PC-3 (cell line): ENCODE measurements around the gene LEMD2. TPM values are rescaled to one million over a fixed set of nuclear protein-coding genes. Genes with fewer than 3 reads are reported as not detected.

Source experiments
- ATAC-seq: fragments of 200-7000 bp; cut with Tn5 transposase; 2 replicates; pipeline ENCODE4 v1.9.1; 2020; ENCODE audit warnings: mild to moderate bottlenecking, moderate library complexity
- BruUV-seq: library from RNA; stranded (reverse); fragments of 400-500 nt; replicated peaks from 2 replicates; lab custom pipeline; 2021; lab: Mats Ljungman, UMichigan
- CTCF ChIA-PET: fragments of 300-600 bp; sonication (Branson Sonifier 250); formaldehyde crosslinking; loops from one replicate; lab custom pipeline; 2022; ENCODE audit warnings: antibody characterized with exemption; lab: Charles Lee
- POLR2A ChIA-PET: fragments of 300-600 bp; sonication (Branson Sonifier 250); formaldehyde crosslinking; loops from one replicate; lab custom pipeline; 2022; ENCODE audit warnings: antibody characterized with exemption; ENCODE audit not compliant: unreplicated experiment; lab: Charles Lee
- DNase-seq: peaks from one replicate; pipeline ENCODE4 v3.0.0-alpha.2; 2015
- H2AFZ ChIP-seq: fragments of 300-600 bp; sonication (generic); 2 replicates; pipeline ENCODE4 v1.6.0; 2016; ENCODE audit warnings: antibody characterized with exemption, low read length
- H3F3A ChIP-seq: fragments of 300-600 bp; sonication (generic); one replicate; pipeline ENCODE4 v1.6.0; 2017; ENCODE audit warnings: antibody characterized with exemption, low read length, control low read depth, mild to moderate bottlenecking; ENCODE audit not compliant: unreplicated experiment
- H3K27ac ChIP-seq: fragments of 300-600 bp; sonication (generic); 2 replicates; pipeline ENCODE4 v1.5.1; 2016; ENCODE audit warnings: mild to moderate bottlenecking, low read length
- H3K27me3 ChIP-seq: fragments of 300-600 bp; sonication (generic); 2 replicates; pipeline ENCODE4 v1.6.1; 2016; ENCODE audit warnings: low read length, mixed read lengths
- H3K36me3 ChIP-seq: fragments of 300-600 bp; sonication (generic); 2 replicates; pipeline ENCODE4 v1.6.1; 2016; ENCODE audit warnings: low read depth, mixed run types, low read length, mixed read lengths
- H3K4me1 ChIP-seq: fragments of 300-600 bp; sonication (generic); 2 replicates; pipeline ENCODE4 v1.5.1; 2016; ENCODE audit warnings: low read length; ENCODE audit not compliant: insufficient read depth
- H3K4me2 ChIP-seq: fragments of 300-600 bp; sonication (generic); 2 replicates; pipeline ENCODE4 v1.6.0; 2016; ENCODE audit warnings: low read length
- H3K4me3 ChIP-seq: fragments of 300-600 bp; sonication (generic); 2 replicates; pipeline ENCODE4 v1.5.1; 2016; ENCODE audit warnings: mild to moderate bottlenecking, low read length, mixed read lengths
- H3K79me2 ChIP-seq: fragments of 300-600 bp; sonication (generic); 2 replicates; pipeline ENCODE4 v1.6.1; 2017; ENCODE audit warnings: low read length, mixed read lengths
- H3K9ac ChIP-seq: fragments of 300-600 bp; sonication (generic); 2 replicates; pipeline ENCODE4 v1.6.0; 2016; ENCODE audit warnings: mild to moderate bottlenecking, low read length
- H3K9me2 ChIP-seq: fragments of 300-600 bp; sonication (generic); replicated peaks from 2 replicates; pipeline ENCODE4 v1.6.1; 2016; ENCODE audit warnings: mixed run types, low read length, mixed read lengths
- H3K9me3 ChIP-seq: fragments of 300-600 bp; sonication (generic); 2 replicates; pipeline ENCODE4 v1.6.1; 2016; ENCODE audit warnings: low read length, mixed read lengths
- H4K20me1 ChIP-seq: fragments of 300-600 bp; sonication (generic); 2 replicates; pipeline ENCODE4 v1.6.1; 2016; ENCODE audit warnings: low read length, mixed read lengths
- EZH2 ChIP-seq: fragments of 300-600 bp; sonication (generic); IDR thresholded peaks from one replicate; pipeline ENCODE4 v1.6.1; 2017; ENCODE audit warnings: antibody characterized with exemption, mild to moderate bottlenecking, low read length; ENCODE audit not compliant: unreplicated experiment
- EZH2phosphoT487 ChIP-seq: fragments of 300-600 bp; sonication (generic); IDR thresholded peaks from 2 replicates; pipeline ENCODE4 v1.6.1; 2018; ENCODE audit warnings: mild to moderate bottlenecking, antibody characterized with exemption, low read length, borderline replicate concordance
- intact Hi-C: fragments of 100-400 bp; cut with micrococcal nuclease; formaldehyde crosslinking; loops from 2 replicates; pipeline ENCODE4 v1.9.0; 2023
- total RNA-seq: library from RNA; depleted of rRNA; stranded (reverse); fragments of >200 nt; gene quantifications from 2 replicates; pipeline ENCODE4 v1.2.3, GENCODE V29; 2014
- TF ChIP-seq, protein P1 (sequence below): fragments of 300-600 bp; sonication (generic); conservative IDR thresholded peaks from 2 replicates; pipeline ENCODE4 v1.5.1; 2017; ENCODE audit warnings: antibody characterized with exemption, low read depth, mild to moderate bottlenecking, low read length

LEMD2 gene
- total RNA-seq, 1 experiment from 2014 or later: 54.5 TPM

DNA sequence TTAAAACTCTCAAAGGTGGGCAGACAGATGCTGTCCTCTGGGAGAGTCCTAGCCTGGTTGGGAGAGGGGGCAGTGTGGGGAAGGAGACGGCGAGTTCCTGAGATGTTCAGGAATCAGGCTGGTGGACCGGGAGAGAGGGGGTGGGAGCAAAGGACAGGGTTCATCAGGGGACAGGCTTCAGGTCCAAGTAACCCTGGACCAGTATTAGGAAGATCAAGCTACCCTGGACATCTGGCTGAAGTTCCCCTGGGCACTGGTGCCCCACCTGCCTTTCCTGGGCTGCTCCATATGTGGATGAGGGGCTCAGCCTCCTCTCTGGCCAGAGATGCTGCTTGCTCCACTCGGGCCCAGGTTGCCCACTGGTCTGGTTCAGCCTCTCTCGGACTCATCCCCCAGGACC, 41.1 kb downstream of the LEMD2 start:
- no peaks in the 10 kb centered on the region for H3F3A ChIP-seq
- H3K4me1 ChIP-seq: peaks cover 13% of the 10 kb centered on the region
- H3K9me3 ChIP-seq: no peaks in the 10 kb centered on the region
- H3K4me3 ChIP-seq: no peak overlapping the region
- no peaks in the 10 kb centered on the region for H3K9me2 ChIP-seq
- DNase-seq: no peak
- no peak overlapping the region for H2AFZ ChIP-seq
- H3K36me3 ChIP-seq: no peaks in the 10 kb centered on the region
- TF ChIP-seq EZH2phosphoT487: no peak
- TF ChIP-seq, protein P1, sequence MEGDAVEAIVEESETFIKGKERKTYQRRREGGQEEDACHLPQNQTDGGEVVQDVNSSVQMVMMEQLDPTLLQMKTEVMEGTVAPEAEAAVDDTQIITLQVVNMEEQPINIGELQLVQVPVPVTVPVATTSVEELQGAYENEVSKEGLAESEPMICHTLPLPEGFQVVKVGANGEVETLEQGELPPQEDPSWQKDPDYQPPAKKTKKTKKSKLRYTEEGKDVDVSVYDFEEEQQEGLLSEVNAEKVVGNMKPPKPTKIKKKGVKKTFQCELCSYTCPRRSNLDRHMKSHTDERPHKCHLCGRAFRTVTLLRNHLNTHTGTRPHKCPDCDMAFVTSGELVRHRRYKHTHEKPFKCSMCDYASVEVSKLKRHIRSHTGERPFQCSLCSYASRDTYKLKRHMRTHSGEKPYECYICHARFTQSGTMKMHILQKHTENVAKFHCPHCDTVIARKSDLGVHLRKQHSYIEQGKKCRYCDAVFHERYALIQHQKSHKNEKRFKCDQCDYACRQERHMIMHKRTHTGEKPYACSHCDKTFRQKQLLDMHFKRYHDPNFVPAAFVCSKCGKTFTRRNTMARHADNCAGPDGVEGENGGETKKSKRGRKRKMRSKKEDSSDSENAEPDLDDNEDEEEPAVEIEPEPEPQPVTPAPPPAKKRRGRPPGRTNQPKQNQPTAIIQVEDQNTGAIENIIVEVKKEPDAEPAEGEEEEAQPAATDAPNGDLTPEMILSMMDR: no peak
- no peak for TF ChIP-seq EZH2
- H3K79me2 ChIP-seq: no peaks in the 10 kb centered on the region
- CTCF ChIA-PET: interaction anchor here (0.6 kb wide), 1 partner anchor 12 kb away, joined by 4 read pairs; no protein-coding TSS in a partner anchor
- ATAC-seq: no peak
- H3K27me3 ChIP-seq: no peaks in the 10 kb centered on the region
- intact Hi-C loops: no loop called here
- no TSS peak for BruUV-seq
- H3K9ac ChIP-seq: no peak overlapping the region
- no peak overlapping the region for H3K27ac ChIP-seq
- POLR2A ChIA-PET: no interaction called here
- no peaks in the 10 kb centered on the region for H4K20me1 ChIP-seq
- no peak overlapping the region for H3K4me2 ChIP-seq

DNA sequence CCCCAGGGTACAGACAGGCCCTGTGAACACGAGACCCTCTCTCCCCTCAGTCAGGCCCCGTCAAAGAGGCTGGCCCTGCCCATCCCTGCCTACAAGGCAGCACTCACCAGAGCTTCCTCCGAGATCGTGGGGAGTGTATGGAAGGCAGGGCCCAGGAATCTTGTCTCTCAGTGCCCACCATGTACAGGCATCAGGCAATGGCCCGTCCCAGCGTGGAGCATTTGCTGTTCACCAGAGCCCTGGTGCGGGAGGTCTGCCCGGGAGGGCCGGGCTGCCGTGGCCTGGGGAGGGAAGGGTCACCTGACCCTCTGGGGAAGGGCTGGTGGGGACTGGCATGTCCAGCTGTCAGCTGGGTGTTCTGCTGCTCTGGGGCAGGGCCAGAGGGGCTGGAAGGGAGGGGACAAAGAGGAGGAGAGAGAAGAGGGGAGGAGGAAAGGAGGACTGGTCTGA, 42.3 kb downstream of the LEMD2 start, which contains the start of gene IP6K3:
IP6K3 (minus strand) TSS at position 255 of the 450 bp plus-strand sequence. CDS start 11,429 bp downstream, outside the sequence.
- no peak within 1 kb of the TSS for H2AFZ ChIP-seq
- POLR2A ChIA-PET: interaction anchor here (0.6 kb wide), 1 partner anchor 554 kb away, joined by 5 read pairs; no protein-coding TSS in a partner anchor
- no peaks in the 10 kb centered on the region for H3F3A ChIP-seq
- H3K4me1 ChIP-seq: peaks cover 6% of the 10 kb centered on the region
- no peak for ATAC-seq
- H3K79me2 ChIP-seq: no peaks in the 10 kb centered on the region
- no peaks in the 10 kb centered on the region for H3K9me3 ChIP-seq
- no TSS peak for BruUV-seq
- intact Hi-C loops: no loop called here
- no peaks in the 10 kb centered on the region for H3K36me3 ChIP-seq
- CTCF ChIA-PET: interaction anchor here (0.6 kb wide), 1 partner anchor 15 kb away, joined by 4 read pairs; no protein-coding TSS in a partner anchor
- no peaks in the 10 kb centered on the region for H4K20me1 ChIP-seq
- H3K4me2 ChIP-seq: no peak within 1 kb of the TSS
- DNase-seq: no peak
- H3K9me2 ChIP-seq: no peaks in the 10 kb centered on the region
- no peaks in the 10 kb centered on the region for H3K27me3 ChIP-seq
- no peak within 1 kb of the TSS for H3K9ac ChIP-seq
- H3K27ac ChIP-seq: no peak within 1 kb of the TSS
- no peak within 1 kb of the TSS for H3K4me3 ChIP-seq
- TF ChIP-seq, protein P1: no peak
- TF ChIP-seq EZH2phosphoT487 (no peak), EZH2 (no peak)

DNA sequence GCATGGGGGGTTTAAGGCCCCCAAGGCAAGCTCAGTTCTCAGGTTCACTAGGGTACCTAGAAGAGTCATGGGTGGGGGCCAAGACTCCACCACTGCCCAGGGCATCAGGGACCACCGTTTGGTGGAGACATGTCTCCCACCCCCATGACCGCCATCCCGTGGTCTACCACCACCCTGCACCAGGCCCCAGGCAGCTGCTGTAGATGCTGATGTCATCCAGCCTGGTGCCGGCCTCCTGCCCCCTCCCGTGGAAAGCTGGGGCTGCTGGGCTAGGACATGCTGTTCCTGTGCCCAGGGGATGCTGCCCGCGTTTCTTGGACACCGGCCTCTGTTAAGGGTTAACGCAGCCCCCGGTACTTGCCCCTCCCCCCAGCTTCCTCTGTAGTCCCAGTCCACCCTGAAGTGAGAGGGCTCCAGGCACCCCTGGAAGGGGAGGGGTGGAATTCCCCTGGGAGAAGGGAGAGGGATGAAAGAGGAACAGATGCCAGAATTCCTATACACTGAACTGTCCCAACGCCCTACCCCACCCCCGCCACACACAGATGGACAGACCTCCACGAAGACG, 42.8 kb downstream of the LEMD2 start:
- intact Hi-C loops: no loop called here
- H3K9me2 ChIP-seq: no peaks in the 10 kb centered on the region
- POLR2A ChIA-PET: no interaction called here
- H4K20me1 ChIP-seq: no peaks in the 10 kb centered on the region
- no TSS peak for BruUV-seq
- H3K4me1 ChIP-seq: peaks cover 6% of the 10 kb centered on the region
- TF ChIP-seq, protein P1: no peak
- TF ChIP-seq EZH2 (no peak), EZH2phosphoT487 (no peak)
- H3K36me3 ChIP-seq: no peaks in the 10 kb centered on the region
- no peaks in the 10 kb centered on the region for H3K27me3 ChIP-seq
- H3F3A ChIP-seq: no peaks in the 10 kb centered on the region
- no peak overlapping the region for H3K9ac ChIP-seq
- CTCF ChIA-PET: interaction anchor here (0.6 kb wide), 1 partner anchor 16 kb away, joined by 4 read pairs; no protein-coding TSS in a partner anchor
- no peak overlapping the region for H3K4me3 ChIP-seq
- no peak for DNase-seq
- ATAC-seq: no peak
- no peak overlapping the region for H3K4me2 ChIP-seq
- H3K79me2 ChIP-seq: no peaks in the 10 kb centered on the region
- no peak overlapping the region for H3K27ac ChIP-seq
- no peaks in the 10 kb centered on the region for H3K9me3 ChIP-seq
- H2AFZ ChIP-seq: no peak overlapping the region
